Fibroblast of lung (primary cell): ENCODE measurements around the gene PDLIM7.

Experiments
- CTCF ChIP-seq, 2 donors: IDR thresholded peaks in 1 of 2; conservative IDR thresholded peaks in 1 of 2; 1 replicate in 1 of 2; 2 replicates in 1 of 2; pipeline ENCODE4 v1.5.1; 2011 to 2012; ENCODE audit warnings: low read length in 2 of 2, control low read depth in 1 of 2, inconsistent platforms in 1 of 2, low read depth in 1 of 2, mild to moderate bottlenecking in 1 of 2
- EZH2 ChIP-seq: IDR thresholded peaks from 2 replicates; pipeline ENCODE4 v1.5.1; 2012; ENCODE audit warnings: low read length, control low read depth, mild to moderate bottlenecking; ENCODE audit errors: missing control alignments

- TF ChIP-seq CTCF (conservative IDR thresholded peaks at IDR 0.05 in 1 of 2, IDR thresholded peaks at IDR 0.05 in 1 of 2; ENCODE audit: low read depth in 1 of 2, low read length in 2 of 2) = no peak
- TF ChIP-seq EZH2 = no peak
These were observed 27.5 kb downstream of the PDLIM7 start for GRCh38 chr5:177469750-177470525.
